Body of pancreas (tissue), 4 donors: ENCODE data around the gene RNF222.

Source experiments
- POLR2A ChIP-seq, 3 donors: fragments of 450-650 bp; IDR thresholded peaks; one replicate each; pipeline ENCODE4 v1.6.1; 2016; ENCODE audit warnings: antibody characterized with exemption in 3 of 3, mild to moderate bottlenecking in 2 of 3
- TF ChIP-seq, protein P1 (sequence below), 7 experiments: fragments of 450-650 bp in 4 of 7; fragments of 200-600 bp in 3 of 7; sonication (generic) in 3 of 7; IDR thresholded peaks; one replicate each; pipeline ENCODE4 v1.5.1; 2016 to 2019; ENCODE audit warnings: antibody characterized with exemption in 7 of 7

DNA sequence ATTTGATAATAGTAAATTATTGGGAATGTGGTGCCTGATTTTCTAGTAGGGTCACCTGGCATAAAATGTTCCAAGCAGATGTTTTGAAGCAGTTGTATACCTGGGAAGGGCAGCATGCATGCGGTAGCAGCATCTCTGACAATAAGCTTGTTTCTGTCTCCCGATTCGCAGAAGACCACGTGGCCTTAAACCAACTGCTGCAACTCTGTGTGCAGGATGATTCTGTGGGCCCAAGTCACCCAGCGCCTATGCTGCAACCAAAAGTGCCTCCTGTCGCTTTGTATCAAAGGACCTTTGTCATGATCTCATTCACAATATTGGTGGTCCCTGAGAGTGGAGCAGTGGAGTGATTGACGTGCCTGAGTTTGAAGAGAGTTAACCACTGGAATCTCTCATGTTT is 46.1 kb upstream of the RNF222 start:
- TF ChIP-seq, protein P1, sequence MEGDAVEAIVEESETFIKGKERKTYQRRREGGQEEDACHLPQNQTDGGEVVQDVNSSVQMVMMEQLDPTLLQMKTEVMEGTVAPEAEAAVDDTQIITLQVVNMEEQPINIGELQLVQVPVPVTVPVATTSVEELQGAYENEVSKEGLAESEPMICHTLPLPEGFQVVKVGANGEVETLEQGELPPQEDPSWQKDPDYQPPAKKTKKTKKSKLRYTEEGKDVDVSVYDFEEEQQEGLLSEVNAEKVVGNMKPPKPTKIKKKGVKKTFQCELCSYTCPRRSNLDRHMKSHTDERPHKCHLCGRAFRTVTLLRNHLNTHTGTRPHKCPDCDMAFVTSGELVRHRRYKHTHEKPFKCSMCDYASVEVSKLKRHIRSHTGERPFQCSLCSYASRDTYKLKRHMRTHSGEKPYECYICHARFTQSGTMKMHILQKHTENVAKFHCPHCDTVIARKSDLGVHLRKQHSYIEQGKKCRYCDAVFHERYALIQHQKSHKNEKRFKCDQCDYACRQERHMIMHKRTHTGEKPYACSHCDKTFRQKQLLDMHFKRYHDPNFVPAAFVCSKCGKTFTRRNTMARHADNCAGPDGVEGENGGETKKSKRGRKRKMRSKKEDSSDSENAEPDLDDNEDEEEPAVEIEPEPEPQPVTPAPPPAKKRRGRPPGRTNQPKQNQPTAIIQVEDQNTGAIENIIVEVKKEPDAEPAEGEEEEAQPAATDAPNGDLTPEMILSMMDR (IDR thresholded peaks at IDR 0.05) = no peak
- TF ChIP-seq POLR2A (IDR thresholded peaks at IDR 0.05) = no peak
